Measurements from ENCODE around the gene LARGE1. TPM values are rescaled to one million over a fixed set of nuclear protein-coding genes. Genes with fewer than 3 reads are reported as not detected.

Gene LARGE1
- total RNA-seq, 1 donor from 2014 or later: 140 TPM

GRCh38 chr22:33426451-33426850 lies 493.8 kb downstream of the LARGE1 start:
- DNase-seq (no peak), ATAC-seq (ENCODE audit: poor library complexity) (no peak)
- intact Hi-C loops (cut with DNase I): no loop called here

- ATAC-seq (ENCODE audit: poor library complexity): peak; percentile 72
- no peak for DNase-seq
- intact Hi-C loops (cut with DNase I): no loop called here
Measured at GRCh38 chr22:33421859-33422258, 498.4 kb downstream of the LARGE1 start.

- DNase-seq (no peak), ATAC-seq (ENCODE audit: poor library complexity) (no peak)
- intact Hi-C loops (cut with DNase I): no loop called here
Measured at GRCh38 chr22:33418484-33418883, 501.8 kb downstream of the LARGE1 start.

- no peak for DNase-seq
- intact Hi-C loops (cut with DNase I): no loop called here
- no peak for ATAC-seq (ENCODE audit: poor library complexity)
Measured at GRCh38 chr22:33415401-33415800, 504.9 kb downstream of the LARGE1 start.

- intact Hi-C loops (cut with DNase I): no loop called here
Measured at GRCh38 chr22:33409079-33409478, 511.2 kb downstream of the LARGE1 start.

GRCh38 chr22:33405194-33405593 lies 515.1 kb downstream of the LARGE1 start:
- ATAC-seq (ENCODE audit: poor library complexity): peak; percentile 94
- DNase-seq: peak; percentile 46
- intact Hi-C loops (cut with DNase I): no loop called here

More at GRCh38 chr22:33409079-33409478, 511.2 kb downstream of the LARGE1 start:
- ATAC-seq (ENCODE audit: poor library complexity): no peak
- no peak for DNase-seq

GRCh38 chr22:33404723-33405122 lies 515.6 kb downstream of the LARGE1 start:
- no peak for DNase-seq
- intact Hi-C loops (cut with DNase I): no loop called here
- ATAC-seq (ENCODE audit: poor library complexity): no peak

- intact Hi-C loops (cut with DNase I): no loop called here
- ATAC-seq (ENCODE audit: poor library complexity) (no peak), DNase-seq (no peak)
Measured at GRCh38 chr22:33402325-33402724, 518.0 kb downstream of the LARGE1 start.

GRCh38 chr22:33401291-33401690 lies 519.0 kb downstream of the LARGE1 start:
- DNase-seq: no peak
- no peak for ATAC-seq (ENCODE audit: poor library complexity)
- intact Hi-C loops (cut with DNase I): no loop called here

- intact Hi-C loops (cut with DNase I): no loop called here
- peak; percentile 10 for ATAC-seq (ENCODE audit: poor library complexity)
- DNase-seq: no peak
Measured at GRCh38 chr22:33400891-33401290, 519.4 kb downstream of the LARGE1 start.

- ATAC-seq (ENCODE audit: poor library complexity) (no peak), DNase-seq (no peak)
- intact Hi-C loops (cut with DNase I): no loop called here
Measured at GRCh38 chr22:33400061-33400840, 520.0 kb downstream of the LARGE1 start.

GRCh38 chr22:33397381-33397907 lies 522.8 kb downstream of the LARGE1 start:
- DNase-seq (no peak), ATAC-seq (ENCODE audit: poor library complexity) (no peak)
- intact Hi-C loops (cut with DNase I): no loop called here

GRCh38 chr22:33393432-33393831 lies 526.8 kb downstream of the LARGE1 start:
- ATAC-seq (ENCODE audit: poor library complexity) (no peak), DNase-seq (no peak)
- intact Hi-C loops (cut with DNase I): no loop called here

GRCh38 chr22:33391298-33391697 lies 529.0 kb downstream of the LARGE1 start:
- no peak for DNase-seq
- ATAC-seq (ENCODE audit: poor library complexity): no peak
- intact Hi-C loops (cut with DNase I): no loop called here

- intact Hi-C loops (cut with DNase I): no loop called here
- DNase-seq (no peak), ATAC-seq (ENCODE audit: poor library complexity) (no peak)
Measured at GRCh38 chr22:33389936-33390335, 530.3 kb downstream of the LARGE1 start.

- ATAC-seq (ENCODE audit: poor library complexity): no peak
- no peak for DNase-seq
- intact Hi-C loops (cut with DNase I): no loop called here
Measured at GRCh38 chr22:33386270-33386669, 534.0 kb downstream of the LARGE1 start.

- no peak for DNase-seq
- no peak for ATAC-seq (ENCODE audit: poor library complexity)
- intact Hi-C loops (cut with DNase I): no loop called here
Measured at GRCh38 chr22:33385611-33386010, 534.7 kb downstream of the LARGE1 start.

GRCh38 chr22:33382436-33382835 lies 537.8 kb downstream of the LARGE1 start:
- DNase-seq: no peak
- no peak for ATAC-seq (ENCODE audit: poor library complexity)
- intact Hi-C loops (cut with DNase I): no loop called here

- DNase-seq: no peak
- intact Hi-C loops (cut with DNase I): no loop called here
- no peak for ATAC-seq (ENCODE audit: poor library complexity)
Measured at GRCh38 chr22:33381531-33382406, 538.5 kb downstream of the LARGE1 start.

All from Right ventricle myocardium superior (tissue), 1 donor.